Mesendoderm (in vitro differentiated cells): ENCODE results near the gene TMEM139.
A peak's percentile ranks its signal among the peaks of the same experiment; 100 is the strongest.

Experiments
- DNase-seq: peaks from one replicate; pipeline ENCODE4 v3.0.0; 2013
- H2AK5ac ChIP-seq: 2 replicates; pipeline ENCODE4 v1.6.1; 2013; ENCODE audit warnings: low read length, inconsistent platforms
- H2BK120ac ChIP-seq: 2 replicates; pipeline ENCODE4 v1.6.1; 2013; ENCODE audit warnings: low read depth, mild to moderate bottlenecking, low read length, moderate library complexity, mixed read lengths
- H2BK15ac ChIP-seq: replicated peaks from 2 replicates; pipeline ENCODE4 v1.6.1; 2013; ENCODE audit warnings: low read depth, mild to moderate bottlenecking, moderate library complexity
- H2BK5ac ChIP-seq: 2 replicates; pipeline ENCODE4 v1.6.1; 2013; ENCODE audit warnings: low read length, inconsistent platforms
- H3K18ac ChIP-seq: 2 replicates; pipeline ENCODE4 v1.6.1; 2013; ENCODE audit warnings: mild to moderate bottlenecking, low read length, mixed read lengths
- H3K23ac ChIP-seq: one replicate; pipeline ENCODE4 v1.6.1; 2013; ENCODE audit warnings: low read length
- H3K27ac ChIP-seq: 2 replicates; pipeline ENCODE4 v1.5.1; 2013; ENCODE audit warnings: low read depth, mild to moderate bottlenecking, inconsistent platforms, low read length, moderate library complexity
- H3K27me3 ChIP-seq: 2 replicates; pipeline ENCODE4 v1.6.1; 2013; ENCODE audit warnings: low read length, control low read depth, mild to moderate bottlenecking, inconsistent platforms; ENCODE audit not compliant: insufficient read depth, poor library complexity
- H3K36me3 ChIP-seq: 2 replicates; pipeline ENCODE4 v1.6.1; 2013; ENCODE audit warnings: low read length, inconsistent platforms; ENCODE audit not compliant: control insufficient read depth, insufficient read depth
- H3K4ac ChIP-seq: one replicate; pipeline ENCODE4 v1.6.1; 2013; ENCODE audit warnings: low read depth, mild to moderate bottlenecking, low read length, moderate library complexity
- H3K4me1 ChIP-seq: 2 replicates; pipeline ENCODE4 v1.6.1; 2013; ENCODE audit warnings: low read depth, low read length, inconsistent platforms; ENCODE audit not compliant: control insufficient read depth
- H3K4me2 ChIP-seq: 2 replicates; pipeline ENCODE4 v1.6.1; 2013; ENCODE audit warnings: low read length
- H3K4me3 ChIP-seq: 2 replicates; pipeline ENCODE4 v1.5.1; 2013; ENCODE audit warnings: mild to moderate bottlenecking, low read length
- H3K56ac ChIP-seq: one replicate; pipeline ENCODE4 v1.6.1; 2013; ENCODE audit warnings: low read length
- H3K79me1 ChIP-seq: 2 replicates; pipeline ENCODE4 v1.6.1; 2013; ENCODE audit warnings: low read length, inconsistent platforms
- H3K79me2 ChIP-seq: 2 replicates; pipeline ENCODE4 v1.6.1; 2013; ENCODE audit warnings: mild to moderate bottlenecking, low read length; ENCODE audit not compliant: control insufficient read depth, insufficient read depth
- H3K9ac ChIP-seq: 2 replicates; pipeline ENCODE4 v1.6.1; 2013; ENCODE audit warnings: low read length, inconsistent platforms
- H4K5ac ChIP-seq: one replicate; pipeline ENCODE4 v1.6.1; 2013; ENCODE audit warnings: low read length
- H4K8ac ChIP-seq: one replicate; pipeline ENCODE4 v1.6.1; 2013; ENCODE audit warnings: low read depth, mild to moderate bottlenecking, control low read depth, low read length, moderate library complexity
- WGBS: extraction: QIAGEN DNeasy Blood & Tissue Kit; methylation state at CpG from one replicate; pipeline ENCODE4 v1.1.7; 2013; ENCODE audit warnings: low lambda C conversion rate, missing lambda C conversion rate; ENCODE audit not compliant: insufficient coverage; ENCODE audit errors: extremely low coverage; 5-methylcytosine and 5-hydroxymethylcytosine counted together

The TMEM139 gene

GRCh38 chr7:143314127-143314526 is 29.4 kb downstream of the TMEM139 start:
- H4K8ac ChIP-seq, result no peak overlapping the region
- no peak overlapping the region for H2BK15ac ChIP-seq
- H3K27me3 ChIP-seq, result no peaks in the 10 kb centered on the region
- no peak overlapping the region for H3K4me2 ChIP-seq
- no peak overlapping the region for H3K56ac ChIP-seq
- H2BK5ac ChIP-seq, result no peak overlapping the region
- H3K23ac ChIP-seq, result no peak overlapping the region
- no peak overlapping the region for H3K4ac ChIP-seq
- no peak overlapping the region for H2AK5ac ChIP-seq
- DNase-seq, result no peak
- no peak overlapping the region for H4K5ac ChIP-seq
- H3K36me3 ChIP-seq, result no peaks in the 10 kb centered on the region
- no peak overlapping the region for H3K9ac ChIP-seq
- no peak overlapping the region for H3K18ac ChIP-seq
- H3K79me2 ChIP-seq, result no peaks in the 10 kb centered on the region
- H3K4me1 ChIP-seq, result no peaks in the 10 kb centered on the region
- no peak overlapping the region for H3K4me3 ChIP-seq
- H3K27ac ChIP-seq, result no peak overlapping the region
- no peaks in the 10 kb centered on the region for H3K79me1 ChIP-seq
- no peak overlapping the region for H2BK120ac ChIP-seq

DNA sequence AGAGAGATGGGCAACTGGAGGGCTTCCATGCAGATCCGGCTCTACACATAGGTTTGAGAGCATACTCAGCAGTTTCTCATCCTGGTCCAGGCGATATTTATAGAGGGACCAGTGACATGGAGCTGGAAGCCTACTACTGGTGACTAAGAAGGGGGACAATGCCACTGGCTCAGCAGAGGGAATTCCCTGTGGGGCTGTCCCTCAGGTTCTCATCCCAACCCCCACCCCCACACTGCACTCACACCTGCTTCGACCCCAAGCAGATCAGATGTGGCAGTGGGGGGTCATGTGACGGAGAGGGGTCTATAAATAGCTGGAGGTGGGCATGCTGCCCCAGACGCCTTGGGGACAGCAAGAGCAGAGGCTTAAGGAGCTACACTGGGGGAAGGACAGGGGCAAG is 31.0 kb downstream of the TMEM139 start, which contains the start of gene CLCN1:
Gene CLCN1, plus strand, starts transcription at position 336 of the 400 bp plus-strand sequence. CDS start 102 bp downstream, outside the sequence.
- no peak within 1 kb of the TSS for H2BK15ac ChIP-seq
- H2BK5ac ChIP-seq, result no peak within 1 kb of the TSS
- H3K4me3 ChIP-seq, result no peak within 1 kb of the TSS
- no peaks in the 10 kb centered on the region for H3K79me1 ChIP-seq
- no peak within 1 kb of the TSS for H3K4ac ChIP-seq
- no peak within 1 kb of the TSS for H3K56ac ChIP-seq
- no peak within 1 kb of the TSS for H3K4me2 ChIP-seq
- no peaks in the 10 kb centered on the region for H3K27me3 ChIP-seq
- H2AK5ac ChIP-seq, result no peak within 1 kb of the TSS
- no peak within 1 kb of the TSS for H3K27ac ChIP-seq
- WGBS, result no CpG with 5 or more reads among the region's 5 CpGs
- no peak within 1 kb of the TSS for H4K8ac ChIP-seq
- no peak for DNase-seq
- no peak within 1 kb of the TSS for H3K18ac ChIP-seq
- no peaks in the 10 kb centered on the region for H3K36me3 ChIP-seq
- H3K9ac ChIP-seq, result no peak within 1 kb of the TSS
- no peaks in the 10 kb centered on the region for H3K79me2 ChIP-seq
- no peak within 1 kb of the TSS for H2BK120ac ChIP-seq
- H4K5ac ChIP-seq, result no peak within 1 kb of the TSS
- H3K23ac ChIP-seq, result no peak within 1 kb of the TSS
- H3K4me1 ChIP-seq, result no peaks in the 10 kb centered on the region

DNA sequence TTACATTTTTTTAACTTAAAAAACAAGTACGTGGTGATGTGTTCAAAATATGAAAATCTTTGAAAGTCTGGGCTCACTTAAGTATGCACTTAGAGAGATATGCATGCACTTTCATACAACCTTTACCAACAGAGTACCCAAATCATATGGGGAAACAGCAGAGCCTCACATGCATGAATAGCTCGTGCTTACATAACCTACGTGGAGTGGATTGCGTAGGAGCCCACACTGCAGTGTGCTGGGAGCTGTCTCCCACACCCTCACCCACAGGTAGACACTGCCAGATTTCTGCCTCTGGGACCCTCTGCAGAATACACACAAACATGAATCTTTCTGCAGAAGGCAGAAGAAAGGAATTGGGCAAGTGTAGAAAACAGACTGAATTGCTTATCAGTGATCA is 31.7 kb downstream of the TMEM139 start:
- Histone ChIP-seq H4K5ac (no peak overlapping the region), H3K27me3 (no peaks in the 10 kb centered on the region), H3K18ac (no peak overlapping the region), H3K79me1 (no peaks in the 10 kb centered on the region), H3K4me2 (no peak overlapping the region), H3K23ac (no peak overlapping the region), H2AK5ac (no peak overlapping the region), H2BK120ac (no peak overlapping the region), H2BK15ac (no peak overlapping the region), H4K8ac (no peak overlapping the region), H3K4me1 (no peaks in the 10 kb centered on the region), H3K36me3 (no peaks in the 10 kb centered on the region), H3K79me2 (no peaks in the 10 kb centered on the region), H3K56ac (no peak overlapping the region), H3K9ac (no peak overlapping the region), H3K4me3 (no peak overlapping the region), H3K4ac (no peak overlapping the region), H3K27ac (no peak overlapping the region), H2BK5ac (no peak overlapping the region)
- DNase-seq, result no peak
- WGBS, result no CpG with 5 or more reads among the region's 4 CpGs

DNA sequence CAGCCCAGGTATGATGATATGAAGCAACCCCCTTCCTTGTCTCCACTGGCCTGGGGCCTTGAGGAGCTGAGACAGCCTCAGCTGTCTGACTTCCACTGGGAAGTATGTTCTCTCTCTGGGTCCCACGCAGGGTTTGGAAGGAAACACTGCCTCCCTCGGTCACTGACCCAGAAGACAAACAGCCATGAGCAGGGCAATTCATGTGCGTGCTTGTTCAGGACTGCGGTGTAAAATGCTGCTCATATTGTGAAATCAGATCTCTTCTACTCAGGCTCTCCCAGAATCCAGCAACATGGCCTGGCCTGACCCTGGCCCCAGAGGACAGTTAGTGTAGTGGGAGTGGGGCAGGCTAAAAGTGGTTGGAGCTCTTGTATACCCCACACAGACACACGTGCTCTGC is 33.9 kb downstream of the TMEM139 start:
- no peak overlapping the region for H3K27ac ChIP-seq
- no peak overlapping the region for H2BK5ac ChIP-seq
- no peaks in the 10 kb centered on the region for H3K27me3 ChIP-seq
- H3K23ac ChIP-seq, result no peak overlapping the region
- no peak overlapping the region for H4K8ac ChIP-seq
- H2BK15ac ChIP-seq, result no peak overlapping the region
- H3K4me2 ChIP-seq, result no peak overlapping the region
- H2AK5ac ChIP-seq, result no peak overlapping the region
- no peaks in the 10 kb centered on the region for H3K4me1 ChIP-seq
- H3K9ac ChIP-seq, result no peak overlapping the region
- no peaks in the 10 kb centered on the region for H3K36me3 ChIP-seq
- no peak overlapping the region for H3K4ac ChIP-seq
- no peak overlapping the region for H3K4me3 ChIP-seq
- no peak overlapping the region for H3K18ac ChIP-seq
- no peak overlapping the region for H4K5ac ChIP-seq
- no peak overlapping the region for H2BK120ac ChIP-seq
- peak overlapping the region; percentile 7 for H3K56ac ChIP-seq
- no peak for DNase-seq
- no peaks in the 10 kb centered on the region for H3K79me2 ChIP-seq
- no CpG with 5 or more reads among the region's 5 CpGs for WGBS
- no peaks in the 10 kb centered on the region for H3K79me1 ChIP-seq

DNA sequence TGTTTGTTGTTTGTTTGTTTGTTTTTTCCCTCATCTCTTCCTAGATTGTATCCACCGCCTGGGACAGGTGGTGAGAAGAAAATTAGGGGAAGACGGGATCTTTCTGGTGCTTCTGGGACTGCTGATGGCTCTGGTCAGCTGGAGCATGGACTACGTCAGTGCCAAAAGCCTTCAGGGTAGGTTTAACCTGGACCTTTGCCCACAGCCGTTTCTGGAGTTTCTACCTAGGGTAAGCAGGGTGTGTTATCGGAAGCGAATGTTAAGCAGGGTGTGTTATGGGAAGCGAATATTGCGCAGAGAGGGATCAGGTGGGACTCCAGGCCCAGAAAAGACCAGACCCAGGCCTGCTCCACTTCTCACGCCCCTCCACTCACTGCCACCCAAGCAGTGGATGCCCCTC is 35.9 kb downstream of the TMEM139 start:
- no peak overlapping the region for H3K18ac ChIP-seq
- no peak overlapping the region for H3K23ac ChIP-seq
- WGBS, result no CpG with 5 or more reads among the region's 9 CpGs
- no peak overlapping the region for H3K4me3 ChIP-seq
- H3K79me2 ChIP-seq, result no peaks in the 10 kb centered on the region
- H3K79me1 ChIP-seq, result no peaks in the 10 kb centered on the region
- no peak overlapping the region for H3K4ac ChIP-seq
- H4K5ac ChIP-seq, result no peak overlapping the region
- no peak overlapping the region for H2BK5ac ChIP-seq
- no peak overlapping the region for H3K56ac ChIP-seq
- H4K8ac ChIP-seq, result no peak overlapping the region
- no peak for DNase-seq
- H3K4me2 ChIP-seq, result no peak overlapping the region
- no peaks in the 10 kb centered on the region for H3K36me3 ChIP-seq
- no peak overlapping the region for H3K9ac ChIP-seq
- no peak overlapping the region for H2AK5ac ChIP-seq
- no peak overlapping the region for H3K27ac ChIP-seq
- H2BK15ac ChIP-seq, result no peak overlapping the region
- no peaks in the 10 kb centered on the region for H3K27me3 ChIP-seq
- H3K4me1 ChIP-seq, result no peaks in the 10 kb centered on the region
- no peak overlapping the region for H2BK120ac ChIP-seq

DNA sequence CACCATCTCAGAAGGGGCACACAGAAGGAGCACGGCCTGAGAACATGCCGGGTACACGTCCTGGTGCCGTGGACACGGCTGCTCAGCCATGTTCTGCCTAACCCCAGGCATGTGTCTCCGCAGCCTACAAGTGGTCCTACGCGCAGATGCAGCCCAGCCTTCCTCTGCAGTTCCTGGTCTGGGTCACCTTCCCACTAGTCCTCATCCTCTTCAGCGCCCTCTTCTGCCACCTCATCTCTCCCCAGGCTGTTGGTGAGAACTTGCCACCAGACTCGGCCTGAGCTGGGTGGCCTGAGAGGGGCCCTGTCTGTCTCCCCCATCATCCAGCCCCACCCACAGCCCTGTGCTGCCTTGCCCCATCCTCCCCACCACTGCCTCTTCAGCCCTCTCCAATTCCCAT is 36.5 kb downstream of the TMEM139 start:
- Histone ChIP-seq H3K79me1 (no peaks in the 10 kb centered on the region), H3K36me3 (no peaks in the 10 kb centered on the region), H3K56ac (no peak overlapping the region), H3K4me3 (no peak overlapping the region), H3K4ac (no peak overlapping the region), H3K4me1 (no peaks in the 10 kb centered on the region), H2BK5ac (no peak overlapping the region), H3K9ac (no peak overlapping the region), H2BK15ac (no peak overlapping the region), H3K4me2 (no peak overlapping the region), H3K18ac (no peak overlapping the region), H2BK120ac (no peak overlapping the region), H3K23ac (no peak overlapping the region), H4K5ac (no peak overlapping the region), H2AK5ac (no peak overlapping the region), H3K79me2 (no peaks in the 10 kb centered on the region), H3K27me3 (no peaks in the 10 kb centered on the region), H4K8ac (no peak overlapping the region), H3K27ac (no peak overlapping the region)
- WGBS, result no CpG with 5 or more reads among the region's 10 CpGs
- DNase-seq, result no peak
